Activated CD4-positive, alpha-beta memory T cell treated with anti-CD3 and anti-CD28 coated beads for 36 hours (primary cell): Measurements from ENCODE around the gene PRSS58. TPM values are rescaled to one million over a fixed set of nuclear protein-coding genes. Genes with fewer than 3 reads are reported as not detected.

Experiments
- CTCF ChIA-PET: fragments of 350-600 bp; sonication (Branson Sonifier 250); formaldehyde crosslinking; loops from one replicate; lab custom pipeline; 2021; ENCODE audit warnings: antibody characterized with exemption, inconsistent platforms; lab: Charles Lee
- POLR2A ChIA-PET: fragments of 350-600 bp; sonication (Branson Sonifier 250); formaldehyde crosslinking; loops from one replicate; lab custom pipeline; 2021; ENCODE audit warnings: antibody characterized with exemption; lab: Charles Lee
- DNase-seq: peaks from one replicate; pipeline ENCODE4 v3.0.0-alpha.2; 2020
- H3K27ac Mint-ChIP-seq: one replicate; pipeline ENCODE4 v1.8.0; 2021; ENCODE audit warnings: mixed read lengths
- H3K27me3 Mint-ChIP-seq: one replicate; pipeline ENCODE4 v1.8.0; 2021; ENCODE audit warnings: mixed read lengths
- H3K36me3 Mint-ChIP-seq: one replicate; pipeline ENCODE4 v1.8.0; 2021; ENCODE audit warnings: mixed read lengths
- H3K4me1 Mint-ChIP-seq: one replicate; pipeline ENCODE4 v1.8.0; 2021; ENCODE audit warnings: low read depth, mixed read lengths
- H3K4me3 Mint-ChIP-seq: one replicate; pipeline ENCODE4 v1.8.0; 2021; ENCODE audit warnings: mild to moderate bottlenecking, mixed read lengths
- H3K9me3 Mint-ChIP-seq: one replicate; pipeline ENCODE4 v1.8.0; 2021; ENCODE audit warnings: mixed read lengths
- intact Hi-C: fragments of 100-400 bp; cut with micrococcal nuclease; formaldehyde crosslinking; loops from one replicate; pipeline ENCODE4 v1.15.1; 2023
- total RNA-seq, 2 experiments: library from RNA; stranded (reverse); gene quantifications; one replicate each; pipeline ENCODE4 v1.2.3, GENCODE V29; 2021

The PRSS58 gene
- total RNA-seq, 2 experiments from 2014 or later: not detected

DNA sequence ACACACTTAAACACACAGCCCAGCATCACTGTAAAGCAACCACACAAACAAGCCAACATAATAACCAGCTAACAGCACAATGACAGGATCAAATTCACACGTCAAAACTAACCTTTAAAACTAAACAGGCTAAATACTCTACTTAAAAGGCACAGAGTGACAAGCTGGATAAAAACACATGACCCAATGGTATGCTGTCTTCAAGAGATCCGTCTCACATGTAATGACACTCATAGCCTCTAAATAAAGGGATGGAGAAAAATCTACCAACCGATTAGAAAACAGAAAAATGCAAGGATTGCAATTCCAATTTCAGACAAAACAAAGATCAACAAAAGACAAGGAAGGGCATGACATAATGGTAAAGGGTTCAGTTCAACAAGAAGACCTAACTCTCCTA lies 17.2 kb upstream of the PRSS58 start:
- no peaks in the 10 kb centered on the region for H3K4me1 Mint-ChIP-seq
- CTCF ChIA-PET: no interaction called here
- H3K27me3 Mint-ChIP-seq: peaks cover 29% of the 10 kb centered on the region
- peaks cover 7% of the 10 kb centered on the region for H3K36me3 Mint-ChIP-seq
- intact Hi-C loops: no loop called here
- DNase-seq: no peak
- H3K4me3 Mint-ChIP-seq: no peak overlapping the region
- POLR2A ChIA-PET: no interaction called here
- no peak overlapping the region for H3K27ac Mint-ChIP-seq
- peaks cover 13% of the 10 kb centered on the region for H3K9me3 Mint-ChIP-seq

DNA sequence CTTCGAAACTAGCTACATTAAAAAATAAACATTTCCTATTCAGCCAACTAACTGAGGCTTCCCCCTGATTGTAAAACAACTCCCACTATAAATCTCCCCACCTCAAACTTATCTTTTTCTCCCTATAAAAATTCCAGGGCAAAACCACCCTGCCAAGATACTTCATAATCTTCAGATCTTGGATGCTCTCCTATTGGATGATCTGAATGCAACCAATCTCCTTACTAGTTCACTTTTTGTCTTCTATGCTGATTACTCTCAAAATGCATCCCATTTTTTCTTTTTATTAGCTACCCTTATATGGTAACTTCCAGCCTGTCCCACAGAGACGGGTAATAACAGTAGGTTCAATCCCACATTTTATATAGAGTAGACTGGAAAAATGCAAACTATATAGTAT lies 15.0 kb upstream of the PRSS58 start:
- peaks cover 19% of the 10 kb centered on the region for H3K27me3 Mint-ChIP-seq
- ChIA-PET POLR2A (no interaction called here), CTCF (no interaction called here)
- H3K36me3 Mint-ChIP-seq: peaks cover 7% of the 10 kb centered on the region
- H3K4me3 Mint-ChIP-seq: no peak overlapping the region
- no peaks in the 10 kb centered on the region for H3K4me1 Mint-ChIP-seq
- DNase-seq: no peak
- intact Hi-C loops: no loop called here
- no peak overlapping the region for H3K27ac Mint-ChIP-seq
- peaks cover 13% of the 10 kb centered on the region for H3K9me3 Mint-ChIP-seq

- no peaks in the 10 kb centered on the region for H3K4me1 Mint-ChIP-seq
- no peak overlapping the region for H3K4me3 Mint-ChIP-seq
- CTCF ChIA-PET: interaction anchor here (0.7 kb wide), 1 partner anchor 42 kb away, joined by 3 read pairs; no protein-coding TSS in a partner anchor
- H3K9me3 Mint-ChIP-seq: peaks cover 5% of the 10 kb centered on the region
- no peak overlapping the region for H3K27ac Mint-ChIP-seq
- DNase-seq: no peak
- intact Hi-C loops: no loop called here
- peaks cover 11% of the 10 kb centered on the region for H3K27me3 Mint-ChIP-seq
- POLR2A ChIA-PET: no interaction called here
- H3K36me3 Mint-ChIP-seq: no peaks in the 10 kb centered on the region
These were observed 5.9 kb upstream of the PRSS58 start for GRCh38 chr7:142263598-142264380.

GRCh38 chr7:142250705-142251104 lies 7.2 kb downstream of the PRSS58 start:
- Mint-ChIP-seq H3K36me3 (no peaks in the 10 kb centered on the region), H3K27ac (no peak overlapping the region), H3K4me3 (no peak overlapping the region), H3K27me3 (peaks cover 5% of the 10 kb centered on the region), H3K4me1 (no peaks in the 10 kb centered on the region), H3K9me3 (no peaks in the 10 kb centered on the region)
- CTCF ChIA-PET: interaction anchor here (0.6 to 0.7 kb wide), 3 partner anchors 57 to 631 kb away, joined by 3 read pairs; no protein-coding TSS in a partner anchor
- POLR2A ChIA-PET: no interaction called here
- no peak for DNase-seq
- intact Hi-C loops: no loop called here

DNA sequence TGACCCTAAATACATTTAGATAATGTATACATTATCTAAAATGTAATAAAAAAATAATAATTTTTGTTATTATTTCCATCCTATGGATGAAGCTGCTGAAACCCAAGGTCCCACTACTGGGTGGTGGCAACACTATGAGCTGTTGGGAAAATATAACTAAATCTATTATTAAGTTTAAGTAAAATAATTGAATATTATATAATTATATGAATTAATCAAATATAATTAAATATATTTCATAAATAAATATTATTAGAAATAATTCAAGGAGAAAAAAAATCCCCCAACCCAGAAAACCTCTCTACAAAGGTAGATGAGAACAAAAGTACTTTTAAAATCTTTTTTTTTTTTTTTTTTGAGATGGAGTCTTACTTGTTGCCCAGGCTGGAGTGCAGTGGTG lies 7.9 kb downstream of the PRSS58 start:
- peaks cover 5% of the 10 kb centered on the region for H3K27me3 Mint-ChIP-seq
- intact Hi-C loops: no loop called here
- CTCF ChIA-PET: interaction anchor here (1.0 to 1.2 kb wide), 2 partner anchors 9 to 52 kb away, joined by 3 to 5 read pairs; no protein-coding TSS in a partner anchor
- no peaks in the 10 kb centered on the region for H3K36me3 Mint-ChIP-seq
- no peak overlapping the region for H3K4me3 Mint-ChIP-seq
- no peak for DNase-seq
- no peak overlapping the region for H3K27ac Mint-ChIP-seq
- no peaks in the 10 kb centered on the region for H3K4me1 Mint-ChIP-seq
- POLR2A ChIA-PET: no interaction called here
- H3K9me3 Mint-ChIP-seq: no peaks in the 10 kb centered on the region

DNA sequence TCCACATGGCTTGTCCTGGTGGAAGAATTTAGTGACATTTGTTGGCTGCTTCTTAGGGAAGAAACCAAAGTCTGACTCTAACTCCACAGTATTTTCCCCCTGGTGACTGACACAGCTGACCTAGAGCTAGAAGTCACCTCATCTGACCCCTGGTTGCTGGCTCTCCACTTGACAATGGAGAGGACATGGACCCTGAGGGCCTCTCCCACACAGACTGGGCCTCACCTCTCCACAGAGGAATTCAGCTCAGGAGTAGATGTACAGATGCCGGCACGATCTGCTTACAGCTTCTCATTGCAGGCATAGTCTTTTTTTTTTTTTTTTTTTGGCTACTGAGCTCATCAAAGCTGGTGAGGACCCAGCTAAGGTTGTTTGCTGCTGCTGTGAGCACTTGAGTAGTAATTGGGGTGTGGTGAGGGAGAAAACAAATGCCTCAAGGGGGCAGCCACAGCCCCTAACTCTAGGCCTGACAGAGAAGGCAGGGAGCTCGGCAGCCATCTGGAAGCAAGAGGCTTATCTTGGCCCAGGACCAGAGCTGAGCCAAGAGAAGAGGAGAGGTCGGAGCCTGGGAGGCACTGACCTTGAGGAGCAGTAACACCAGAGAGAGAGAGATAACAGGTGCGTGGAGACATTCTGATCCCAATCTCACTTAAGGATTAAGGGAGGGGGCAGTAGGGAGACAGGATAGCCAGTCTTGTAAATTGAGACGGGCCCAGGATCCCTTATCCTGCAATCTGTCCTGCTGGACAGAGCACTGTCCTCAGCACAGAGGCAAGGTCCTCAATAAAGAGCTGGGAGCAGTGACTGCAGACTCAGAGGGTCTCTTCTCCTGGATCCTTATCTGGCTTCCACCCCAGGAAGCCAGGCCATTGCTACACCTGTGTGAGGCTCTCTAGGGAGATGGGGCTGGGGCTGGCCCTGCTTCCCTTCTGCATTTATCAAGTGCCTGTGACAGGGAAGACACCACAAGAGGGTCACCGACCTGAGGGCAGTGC lies 9.4 kb downstream of the PRSS58 start:
- ChIA-PET POLR2A (no interaction called here), CTCF (no interaction called here)
- Mint-ChIP-seq H3K27me3 (peaks cover 7% of the 10 kb centered on the region), H3K4me1 (no peaks in the 10 kb centered on the region), H3K4me3 (no peak overlapping the region), H3K36me3 (no peaks in the 10 kb centered on the region), H3K27ac (no peak overlapping the region), H3K9me3 (no peaks in the 10 kb centered on the region)
- DNase-seq: no peak
- intact Hi-C loops: no loop called here

- CTCF ChIA-PET: no interaction called here
- POLR2A ChIA-PET: no interaction called here
- H3K4me1 Mint-ChIP-seq: no peaks in the 10 kb centered on the region
- H3K9me3 Mint-ChIP-seq: no peaks in the 10 kb centered on the region
- no peak for DNase-seq
- no peak overlapping the region for H3K27ac Mint-ChIP-seq
- no peaks in the 10 kb centered on the region for H3K36me3 Mint-ChIP-seq
- H3K27me3 Mint-ChIP-seq: peaks cover 7% of the 10 kb centered on the region
- H3K4me3 Mint-ChIP-seq: no peak overlapping the region
- intact Hi-C loops: no loop called here
These were observed 14.0 kb downstream of the PRSS58 start for GRCh38 chr7:142243823-142244222.

GRCh38 chr7:142240546-142240945 lies 17.3 kb downstream of the PRSS58 start:
- no peaks in the 10 kb centered on the region for H3K9me3 Mint-ChIP-seq
- intact Hi-C loops: no loop called here
- no peak overlapping the region for H3K27ac Mint-ChIP-seq
- POLR2A ChIA-PET: no interaction called here
- CTCF ChIA-PET: interaction anchor here (0.5 kb wide), 1 partner anchor 24 kb away, joined by 3 read pairs; no protein-coding TSS in a partner anchor
- H3K4me3 Mint-ChIP-seq: no peak overlapping the region
- H3K4me1 Mint-ChIP-seq: no peaks in the 10 kb centered on the region
- DNase-seq: no peak
- H3K27me3 Mint-ChIP-seq: peaks cover 4% of the 10 kb centered on the region
- no peaks in the 10 kb centered on the region for H3K36me3 Mint-ChIP-seq

DNA sequence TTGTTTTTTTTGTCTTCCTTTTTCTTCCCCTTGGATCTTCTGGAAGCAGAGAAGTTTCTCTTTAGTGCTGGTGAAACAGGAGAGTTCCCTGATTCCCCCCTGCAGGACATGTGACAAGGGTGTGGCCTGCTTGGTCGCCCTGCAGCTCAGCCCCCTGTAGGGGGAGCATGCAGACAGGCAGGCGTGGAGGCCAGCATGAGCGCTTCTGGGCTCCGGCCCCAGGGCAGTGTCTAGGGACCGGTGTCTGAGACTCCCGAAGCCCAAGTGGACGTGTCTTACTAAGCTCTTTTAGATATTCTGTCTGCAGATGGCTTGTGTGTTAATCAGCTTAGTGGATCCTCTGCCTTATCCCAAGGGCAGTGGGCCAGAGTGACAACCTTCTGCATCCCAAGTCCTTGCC lies 26.1 kb downstream of the PRSS58 start:
- CTCF ChIA-PET: no interaction called here
- POLR2A ChIA-PET: no interaction called here
- no peak for DNase-seq
- H3K27me3 Mint-ChIP-seq: peaks cover 15% of the 10 kb centered on the region
- no peaks in the 10 kb centered on the region for H3K9me3 Mint-ChIP-seq
- H3K27ac Mint-ChIP-seq: no peak overlapping the region
- H3K4me1 Mint-ChIP-seq: no peaks in the 10 kb centered on the region
- H3K4me3 Mint-ChIP-seq: no peak overlapping the region
- intact Hi-C loops: no loop called here
- H3K36me3 Mint-ChIP-seq: no peaks in the 10 kb centered on the region

DNA sequence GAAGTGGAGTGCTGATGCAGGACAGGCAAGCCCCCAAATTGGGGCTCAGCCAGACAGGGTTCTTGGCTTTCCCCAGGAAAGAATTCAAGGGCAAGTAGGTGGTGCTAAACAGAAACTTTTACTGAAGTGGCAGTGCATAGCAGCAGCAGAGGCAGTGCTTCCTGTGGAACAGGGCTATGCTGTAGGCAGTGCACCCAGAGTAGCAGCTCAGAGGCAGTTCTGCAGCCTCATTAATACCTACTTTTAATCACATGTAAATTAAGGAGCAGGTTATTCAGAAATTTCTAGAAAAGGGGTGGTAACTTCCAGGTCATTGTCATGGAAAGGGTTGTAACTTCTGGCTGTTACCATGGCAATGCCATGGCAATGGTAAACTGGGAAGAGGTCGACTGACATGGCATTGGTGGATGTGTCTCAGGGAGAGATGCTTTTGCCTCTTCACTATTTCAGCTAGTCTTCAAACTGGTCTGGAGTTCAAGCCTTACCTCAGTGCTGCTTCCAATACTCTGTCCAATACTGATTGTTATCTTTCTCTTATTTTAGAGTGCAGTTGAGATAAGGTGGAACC lies 29.2 kb downstream of the PRSS58 start:
- H3K36me3 Mint-ChIP-seq: no peaks in the 10 kb centered on the region
- no peak overlapping the region for H3K27ac Mint-ChIP-seq
- CTCF ChIA-PET: interaction anchor here (0.7 kb wide), 1 partner anchor 368 kb away, joined by 3 read pairs; no protein-coding TSS in a partner anchor
- no peak for DNase-seq
- H3K4me3 Mint-ChIP-seq: no peak overlapping the region
- intact Hi-C loops: no loop called here
- peaks cover 14% of the 10 kb centered on the region for H3K27me3 Mint-ChIP-seq
- no peaks in the 10 kb centered on the region for H3K9me3 Mint-ChIP-seq
- H3K4me1 Mint-ChIP-seq: no peaks in the 10 kb centered on the region
- POLR2A ChIA-PET: no interaction called here
